HT-29 (cell line): ENCODE results near the gene GFI1. TPM values are rescaled to one million over a fixed set of nuclear protein-coding genes. Genes with fewer than 3 reads are reported as not detected.

ENCODE experiments used
- DNase-seq: peaks from one replicate; pipeline ENCODE4 v3.0.0-alpha.2; 2015; ENCODE audit warnings: low spot score
- total RNA-seq: library from RNA; depleted of rRNA; stranded (reverse); fragments of >200 nt; shearing (Covaris generic); gene quantifications from 2 replicates; pipeline ENCODE4 v1.2.3, GENCODE V29; 2014

The GFI1 gene
- total RNA-seq, 1 experiment from 2014 or later: 0.20 TPM

DNA sequence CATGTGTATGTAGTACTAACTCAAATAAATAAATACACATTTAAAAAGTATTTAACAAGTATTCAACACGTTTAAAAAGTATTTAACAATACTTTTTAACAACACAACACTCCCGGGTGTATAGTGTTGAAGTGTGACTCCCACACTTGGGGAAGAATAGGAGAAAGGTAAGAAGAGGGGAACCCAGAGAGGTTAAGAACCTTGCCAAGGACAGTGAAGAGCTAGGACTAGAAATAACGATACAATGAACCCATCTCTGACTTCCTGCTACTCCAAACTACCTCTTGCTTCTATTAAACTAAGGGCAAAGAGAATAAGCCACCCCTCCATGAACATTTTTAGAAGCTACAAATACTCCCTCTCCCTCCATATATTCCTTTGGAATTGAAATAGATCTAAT is 1.7 kb upstream of the GFI1 start:
- no peak for DNase-seq

DNA sequence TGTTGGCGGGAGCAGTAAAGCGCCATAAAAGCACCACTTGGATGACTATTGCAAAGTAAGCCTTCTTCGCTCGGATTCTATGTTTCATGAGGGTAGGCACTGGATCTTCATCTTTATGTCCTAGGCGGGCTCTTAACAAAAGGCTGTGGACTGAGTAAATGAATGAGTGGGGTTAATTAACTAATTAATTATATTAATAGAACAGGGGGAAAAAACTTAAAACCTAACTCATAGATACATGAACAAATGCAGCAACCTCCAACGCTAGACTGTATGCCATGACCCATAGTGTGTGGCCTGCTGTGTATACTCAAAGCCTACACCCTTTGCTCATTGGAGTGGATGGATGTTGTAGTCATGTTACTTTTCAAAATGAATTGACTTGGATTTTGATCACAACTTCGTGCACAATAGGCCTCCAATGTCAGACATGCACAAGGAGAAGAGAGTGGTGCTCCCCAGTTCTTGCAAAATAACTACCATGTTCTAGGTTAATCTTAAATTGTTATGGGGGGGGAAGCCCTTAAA is 417 bp upstream of the GFI1 start:
- no peak for DNase-seq

DNA sequence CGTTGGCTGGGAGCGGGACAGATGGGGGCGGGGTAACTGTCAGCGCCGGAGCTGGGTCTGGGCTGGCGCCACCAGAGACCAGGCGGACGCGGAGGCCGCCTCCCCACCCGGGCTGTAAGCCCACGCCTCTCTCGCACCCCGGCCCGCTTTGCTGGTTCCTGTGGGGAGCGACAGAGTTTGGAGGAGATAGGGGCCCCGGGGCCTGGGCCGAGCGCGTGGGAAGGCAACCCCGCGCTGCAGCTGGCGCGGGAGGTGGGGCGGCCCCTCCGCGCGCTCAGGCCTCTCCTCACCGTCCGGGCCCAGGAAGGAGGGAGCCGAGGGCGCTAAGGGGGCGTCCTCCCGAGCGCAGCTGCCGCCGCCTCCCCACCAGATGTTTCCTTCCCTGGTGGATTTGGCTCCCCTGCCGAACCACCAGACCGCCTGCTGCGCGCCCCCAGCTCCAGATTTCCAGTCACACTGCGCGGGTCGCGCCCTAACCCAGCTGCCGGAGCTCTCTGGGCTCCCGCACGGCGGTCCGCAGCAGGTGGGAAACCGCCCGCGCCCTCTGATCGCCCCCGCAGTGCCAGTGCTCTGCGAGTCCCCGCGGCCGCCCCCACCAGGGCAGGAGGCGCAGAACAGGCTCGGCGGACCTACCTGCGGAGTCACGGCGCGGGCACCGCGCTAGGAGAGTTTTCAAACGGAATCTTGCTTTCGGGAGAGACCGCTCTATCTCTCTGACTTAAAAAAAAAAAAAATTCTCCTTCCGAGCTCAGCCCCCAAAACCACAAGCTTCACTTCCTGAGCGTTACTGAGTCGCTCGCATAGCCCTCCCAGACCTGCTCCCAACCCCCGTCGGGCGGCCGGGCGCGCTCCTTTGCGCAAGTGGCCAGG is 1.1 kb downstream of the GFI1 start:
- peak; percentile 30 for DNase-seq

DNA sequence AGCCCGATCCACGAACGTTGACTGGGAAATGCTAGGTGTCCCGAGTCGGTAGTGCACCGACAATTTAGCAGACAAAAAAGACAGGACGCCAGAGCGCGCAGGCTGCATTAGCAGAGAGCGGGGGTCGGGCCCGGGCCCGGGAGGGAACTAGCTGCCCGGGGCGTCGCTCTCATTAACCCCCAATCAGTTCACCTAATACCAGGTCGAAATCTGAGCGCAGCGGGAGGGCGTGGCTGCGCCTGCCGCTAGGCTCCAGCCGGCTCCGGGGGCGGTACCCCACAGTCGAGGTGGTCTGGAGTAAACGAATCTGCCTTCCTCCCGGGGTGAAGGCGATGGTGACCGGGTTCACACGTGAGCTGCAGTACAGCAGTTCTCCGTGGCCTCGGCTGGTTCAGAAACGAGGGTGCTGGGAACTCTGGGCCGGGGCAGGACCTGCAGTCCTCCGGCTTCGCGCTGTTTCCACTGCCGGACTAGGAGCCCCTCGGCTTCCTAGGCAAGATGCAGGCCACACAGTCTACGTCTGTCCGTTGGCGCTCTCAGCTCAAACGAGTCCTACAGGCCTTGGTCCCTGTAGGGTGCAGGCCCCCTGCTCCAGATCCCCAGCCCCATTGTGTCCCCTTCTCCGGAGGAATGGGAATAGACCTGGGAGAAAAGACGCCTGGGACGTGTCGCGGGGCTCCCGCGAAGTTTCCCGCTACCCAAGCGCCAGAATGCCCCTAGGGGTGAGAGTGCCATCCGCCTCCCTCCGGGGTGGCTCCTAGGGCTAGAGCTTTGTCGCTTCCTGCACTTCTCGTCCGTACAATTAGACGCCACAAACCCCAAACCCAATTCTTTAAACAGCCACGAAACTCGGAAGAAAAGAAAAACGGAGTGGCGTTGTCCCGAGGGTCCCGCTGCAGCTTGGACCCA is 2.0 kb downstream of the GFI1 start:
- no peak for DNase-seq

DNA sequence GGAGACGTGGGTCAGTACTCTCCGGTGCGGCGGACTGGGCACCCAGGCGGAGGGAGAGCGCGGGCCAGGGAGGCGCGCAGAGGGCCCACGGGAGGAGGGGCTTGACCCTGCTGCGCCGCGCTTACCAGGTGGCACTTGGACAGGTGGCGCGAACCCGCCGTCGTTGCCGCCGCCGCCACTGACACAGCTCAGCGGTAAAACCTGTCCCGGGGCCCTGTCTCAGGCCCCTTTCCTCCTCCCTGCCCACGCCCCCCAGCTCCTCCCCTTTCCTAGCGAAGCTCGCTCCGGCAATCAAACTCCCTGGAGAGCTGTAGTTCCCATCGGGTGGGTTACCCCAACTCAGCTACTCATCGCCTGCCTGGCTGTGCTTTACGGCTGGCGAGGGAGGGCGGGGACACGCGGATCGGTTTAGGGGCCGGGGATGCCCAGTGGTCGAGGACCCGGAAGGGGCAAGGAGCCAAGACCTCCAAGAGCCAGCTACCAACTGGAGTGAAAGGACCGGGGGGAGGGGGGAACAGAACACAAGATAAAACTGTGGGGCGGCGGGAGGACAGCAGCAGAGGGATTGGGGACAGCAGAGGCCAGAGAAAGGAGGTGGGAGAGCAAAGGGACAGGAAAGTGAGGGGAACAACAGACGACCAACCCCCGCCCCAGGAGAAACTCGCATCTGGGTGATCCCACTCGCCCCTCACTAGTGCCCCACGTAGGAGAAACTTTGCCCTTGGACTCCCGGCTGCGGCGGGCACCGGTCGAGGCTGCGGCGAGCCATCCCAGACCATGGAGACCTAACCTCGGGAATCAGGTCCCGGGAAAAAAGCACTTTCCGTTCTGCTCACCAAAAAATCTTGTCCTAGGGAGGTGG is 2.9 kb downstream of the GFI1 start:
- no peak for DNase-seq

DNA sequence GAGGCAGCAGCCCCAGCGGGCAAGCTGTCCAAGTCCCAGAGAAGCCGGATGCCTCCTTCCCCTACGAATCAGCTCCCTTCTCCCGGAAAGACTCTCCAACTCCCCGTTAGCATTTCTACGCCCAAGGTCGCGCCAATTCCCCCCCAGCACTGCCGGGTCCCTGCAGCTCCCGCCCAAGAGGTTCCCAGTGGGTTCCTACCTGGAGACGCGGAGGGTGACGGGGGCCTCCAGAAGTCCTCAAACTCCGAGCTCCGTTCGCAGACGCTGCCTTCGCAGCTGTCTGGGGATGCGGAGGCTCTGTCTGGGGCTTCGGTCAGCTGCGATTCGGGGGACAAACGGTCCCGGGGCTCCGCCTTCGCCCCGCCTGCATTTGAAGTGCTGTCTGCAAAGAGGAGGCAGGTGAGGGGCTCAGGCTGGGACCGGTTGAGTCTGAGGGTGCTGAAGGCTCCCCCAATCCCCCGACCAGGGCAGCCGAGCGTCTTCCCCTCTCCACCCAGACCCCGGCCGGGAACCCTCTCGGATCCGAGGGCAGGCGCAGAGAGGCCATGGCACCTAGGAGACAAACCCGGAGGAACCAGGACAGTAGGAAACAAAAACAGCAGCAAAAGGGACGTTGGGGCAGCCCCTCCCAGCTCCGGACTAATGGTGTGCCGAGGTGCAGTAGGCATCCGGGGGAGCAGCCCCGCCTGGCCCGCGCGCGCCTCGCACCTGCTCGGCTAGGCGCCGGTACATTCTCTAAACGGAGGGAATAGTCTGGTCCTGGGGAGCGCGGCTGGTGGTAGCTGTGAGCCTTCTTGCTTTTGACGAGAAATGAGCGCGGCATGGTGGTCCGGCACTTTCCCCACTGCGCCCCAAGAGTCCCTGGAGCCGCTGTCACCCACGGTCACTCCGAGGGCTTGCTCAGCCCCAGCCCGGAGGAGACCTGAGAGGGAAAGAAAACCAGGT is 3.8 kb downstream of the GFI1 start:
- DNase-seq: no peak

DNA sequence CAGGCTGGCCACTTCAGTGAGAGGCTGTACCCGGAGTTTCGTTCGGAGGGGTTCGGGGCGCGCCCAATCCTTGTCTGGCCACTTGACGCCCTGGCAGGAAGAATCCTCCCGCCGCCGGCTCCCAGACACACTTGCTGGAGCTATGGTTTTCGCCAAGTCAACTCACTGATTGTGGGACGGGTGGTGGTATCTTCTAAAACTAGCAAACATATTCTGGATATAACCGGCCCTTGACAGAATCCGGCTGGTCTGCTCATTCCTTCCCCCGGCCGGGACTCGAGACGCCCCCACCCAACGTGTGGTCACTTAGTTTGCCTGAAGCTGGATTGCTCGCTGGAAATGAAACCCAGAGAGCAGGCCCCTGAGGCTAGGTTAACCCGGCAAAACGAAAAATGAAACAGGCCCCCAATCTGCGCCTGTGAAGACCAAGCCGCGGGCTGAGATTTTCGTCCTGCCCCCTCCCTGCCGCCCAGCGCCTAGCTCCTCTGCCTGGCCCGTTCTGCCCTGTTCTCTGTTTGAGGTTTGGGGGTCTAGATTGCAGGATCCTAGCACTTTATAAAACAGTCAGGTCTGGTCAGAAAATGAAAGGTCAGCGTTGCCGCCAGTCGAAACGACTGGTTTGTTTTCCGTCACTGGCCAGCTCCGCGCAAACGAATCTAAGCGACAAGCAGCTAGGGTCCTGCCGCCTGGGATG is 4.6 kb downstream of the GFI1 start:
- DNase-seq: no peak

DNA sequence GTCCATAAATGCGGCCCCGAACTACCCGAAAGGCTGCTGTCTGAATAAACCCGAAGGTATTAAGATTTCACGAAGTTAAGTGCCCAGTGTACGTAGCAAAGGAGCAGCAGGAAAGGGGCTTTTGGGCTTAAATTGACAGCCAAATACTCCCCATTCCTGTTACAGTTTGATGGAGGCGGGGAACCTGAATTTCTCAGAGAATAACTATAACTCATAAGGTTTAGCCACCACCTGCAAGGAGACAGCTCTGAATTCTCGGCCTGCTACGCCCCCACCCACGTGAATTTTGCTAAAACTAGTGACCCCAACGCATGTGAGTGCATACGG is 5.2 kb downstream of the GFI1 start:
- no peak for DNase-seq

DNA sequence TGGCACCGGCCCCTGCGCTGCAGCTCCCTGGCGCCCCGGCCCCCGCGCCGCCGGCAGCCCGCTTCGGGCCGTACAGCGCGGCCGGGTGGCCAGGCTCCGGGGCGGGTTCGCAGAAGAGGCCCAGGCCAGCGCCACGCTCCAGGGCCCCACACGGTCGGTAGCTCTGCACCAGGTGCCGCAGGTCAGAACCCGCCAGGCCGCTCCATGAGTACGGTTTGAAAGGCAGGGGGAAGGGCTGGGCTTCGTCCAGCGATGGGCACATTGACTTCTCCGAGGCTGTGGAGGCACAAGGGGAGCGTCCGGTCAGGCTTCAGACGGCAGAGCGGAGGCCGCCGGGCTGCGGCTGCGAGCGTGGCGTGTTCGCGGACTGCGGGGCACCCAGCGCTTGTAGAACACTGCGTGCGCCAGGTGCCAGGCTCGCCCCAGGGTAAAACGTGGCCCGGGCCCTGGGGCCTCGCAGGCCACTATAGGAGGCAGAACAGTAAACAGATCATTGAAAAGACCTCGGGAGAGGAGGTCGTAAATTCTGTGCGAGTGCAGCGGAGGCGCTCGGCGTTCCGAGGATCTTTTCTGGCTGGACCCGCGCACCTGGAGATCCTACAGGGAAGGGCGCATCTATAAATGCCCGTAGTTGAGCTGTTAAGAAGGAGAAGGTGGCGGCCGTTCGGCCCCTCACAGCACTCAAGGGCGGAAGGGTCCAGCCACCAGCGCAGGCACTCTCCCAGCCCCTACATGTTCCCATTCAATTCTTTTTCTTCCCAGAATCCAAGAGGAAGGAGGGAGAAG is 5.7 kb downstream of the GFI1 start:
- DNase-seq: no peak

DNA sequence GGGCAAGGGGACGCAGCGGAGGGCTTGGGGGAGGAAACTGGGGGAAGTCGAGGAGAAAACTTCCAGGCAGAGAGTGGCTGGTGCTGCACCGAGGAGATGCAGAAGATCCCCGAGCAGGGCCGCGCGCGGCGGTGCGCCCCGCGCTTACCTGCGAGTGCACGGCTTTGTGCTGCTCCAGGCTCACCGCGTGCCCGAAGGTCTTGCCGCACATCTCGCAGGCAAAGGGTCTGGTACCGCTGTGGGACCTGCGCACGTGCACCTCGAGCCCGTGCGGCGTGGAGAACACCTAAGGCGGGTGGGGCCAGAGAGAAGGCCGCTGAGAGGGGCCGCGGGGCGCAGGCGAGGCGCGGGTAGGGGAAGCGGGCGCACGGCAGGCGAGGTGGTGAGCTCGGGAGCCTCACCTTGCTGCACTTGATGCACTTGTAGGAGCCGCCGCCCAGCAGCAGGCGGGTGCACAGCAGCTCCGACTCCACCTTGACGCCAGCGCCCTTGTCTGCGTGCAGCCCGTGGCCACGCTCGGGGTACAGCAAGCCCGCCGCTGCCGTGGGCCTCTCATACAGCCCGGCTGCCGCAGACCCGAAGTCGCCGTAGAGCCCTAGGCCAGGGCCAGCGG is 6.4 kb downstream of the GFI1 start:
- no peak for DNase-seq

DNA sequence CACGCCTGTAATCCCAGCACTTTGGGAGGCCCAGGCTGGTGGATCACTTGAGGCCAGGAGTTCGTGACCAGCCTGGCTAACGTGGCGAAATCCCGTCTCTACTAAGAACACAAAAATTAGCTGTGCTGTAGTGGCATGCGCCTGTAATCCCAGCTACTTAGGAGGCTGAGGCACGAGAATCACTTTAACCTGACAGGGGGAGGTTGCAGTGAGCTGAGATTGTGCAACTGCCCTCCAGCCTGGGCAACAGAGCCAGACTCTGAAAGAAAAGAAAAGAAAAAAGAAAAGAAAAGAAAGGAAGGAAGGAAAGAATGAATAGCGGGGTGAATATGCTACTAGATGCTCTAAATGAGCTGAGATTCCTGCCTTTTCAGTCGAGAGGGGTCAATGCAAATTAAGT is 7.1 kb downstream of the GFI1 start:
- no peak for DNase-seq

DNA sequence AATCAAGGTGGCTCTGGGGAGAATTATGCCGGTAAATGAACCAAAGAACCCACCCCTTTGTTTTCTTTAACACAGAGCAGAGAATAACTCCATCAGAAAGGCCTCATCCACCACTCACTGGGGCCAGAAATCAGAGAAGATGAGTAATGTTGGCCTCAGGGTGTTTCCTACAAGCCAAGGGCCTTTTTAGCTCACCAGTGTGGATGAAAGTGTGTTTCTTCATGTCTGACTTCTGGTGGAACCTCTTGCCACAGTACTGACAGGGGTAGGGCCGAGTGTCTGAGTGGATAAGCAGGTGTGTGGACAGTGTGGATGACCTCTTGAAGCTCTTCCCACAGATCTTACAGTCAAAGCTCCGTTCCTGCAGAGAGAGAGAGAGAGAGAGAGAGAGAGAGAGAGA is 8.3 kb downstream of the GFI1 start:
- DNase-seq: no peak

DNA sequence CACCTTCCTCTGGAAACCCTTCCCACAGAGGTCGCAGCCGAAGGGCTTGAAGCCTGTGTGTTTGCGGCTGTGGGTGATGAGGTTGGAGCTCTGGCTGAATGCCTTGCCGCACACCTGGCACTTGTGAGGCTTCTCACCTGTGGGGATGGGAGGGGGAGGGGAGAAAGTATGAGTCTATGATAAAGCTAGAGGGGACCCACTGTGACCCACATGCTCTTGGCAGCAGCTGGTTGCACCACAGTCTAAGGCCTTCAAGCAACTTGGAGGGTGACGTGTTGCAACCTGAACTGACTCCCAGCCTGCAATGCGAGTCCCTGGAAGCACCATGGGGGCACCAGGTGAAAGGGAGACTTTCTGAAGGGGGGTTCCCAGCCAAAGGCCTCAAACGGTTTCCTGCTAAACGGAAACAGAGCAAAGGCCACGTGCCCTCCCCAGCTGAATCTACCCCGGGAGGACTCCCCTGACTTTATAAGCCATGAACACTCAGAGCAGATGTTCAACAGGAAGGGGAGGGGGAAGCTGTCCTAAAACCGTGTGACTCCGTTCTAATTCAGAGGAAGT is 10.6 kb downstream of the GFI1 start:
- DNase-seq: no peak

DNA sequence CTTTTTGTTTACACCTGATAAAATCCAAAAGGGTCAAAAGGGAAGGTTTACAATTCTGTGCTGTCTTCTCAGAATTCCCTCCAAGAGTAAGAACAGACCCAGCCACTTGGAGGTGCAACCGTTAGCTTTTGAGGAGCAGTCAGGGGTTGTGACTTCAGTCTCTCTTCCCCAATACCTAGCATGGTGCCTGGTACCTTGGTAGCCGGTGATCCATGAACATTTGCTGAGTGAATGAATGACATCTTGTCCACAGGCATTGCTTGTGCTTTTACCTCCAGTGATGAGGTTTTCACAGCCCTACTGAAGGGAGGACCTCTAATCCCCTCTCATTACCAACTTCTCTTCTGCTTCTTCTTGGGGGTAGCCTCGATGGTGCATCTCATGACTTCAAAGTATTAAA is 11.7 kb downstream of the GFI1 start:
- DNase-seq: no peak

DNA sequence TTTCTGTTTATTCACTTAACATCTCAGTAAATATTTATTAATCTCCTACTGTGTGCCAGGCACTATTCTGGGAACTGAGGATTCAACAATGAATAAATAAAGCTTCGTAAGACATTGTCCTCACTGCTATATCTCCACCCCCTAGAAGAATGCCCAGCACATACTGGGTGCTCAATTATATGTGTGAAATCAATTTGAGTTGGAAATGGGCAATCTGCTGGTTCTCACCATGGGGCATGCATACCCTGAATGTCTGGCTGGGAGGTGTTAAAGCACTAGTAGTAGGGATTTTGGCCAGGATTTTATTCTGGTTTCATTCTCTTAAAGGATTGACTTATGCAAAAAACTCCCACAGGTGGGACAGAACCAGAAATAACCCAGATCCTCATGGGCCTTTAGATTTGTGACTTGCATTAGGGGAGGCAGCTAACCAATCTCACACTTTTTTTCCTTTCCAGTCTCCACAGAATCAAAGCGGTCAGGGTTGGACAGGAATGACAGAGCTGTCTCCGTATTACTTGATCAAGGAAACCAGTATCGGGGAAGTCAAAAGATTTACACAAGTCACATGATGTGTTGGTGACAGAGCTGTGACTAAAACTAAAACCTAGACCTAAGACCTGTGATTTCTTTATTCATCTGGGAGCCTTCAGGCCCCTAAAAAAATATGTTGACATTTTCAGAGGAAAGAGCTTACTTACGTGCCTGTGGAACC is 12.8 kb downstream of the GFI1 start:
- no peak for DNase-seq

DNA sequence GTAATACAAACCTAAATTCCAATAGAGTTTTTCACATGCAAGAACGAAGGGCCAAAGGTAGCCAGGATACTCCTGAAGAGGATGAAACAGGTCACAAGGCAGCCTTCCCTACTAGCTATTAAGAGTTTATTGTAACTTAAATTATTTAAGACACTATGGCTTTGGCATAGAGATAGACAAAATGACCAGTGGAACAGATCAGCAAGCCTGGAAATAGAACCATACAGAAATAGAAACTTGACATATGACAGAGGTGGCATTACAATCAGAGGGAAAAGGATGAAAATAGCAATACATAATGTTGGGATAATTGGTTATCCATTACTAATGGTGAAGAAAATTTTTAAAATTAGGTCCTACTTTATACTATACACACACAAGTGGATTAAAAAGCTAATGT is 16.5 kb downstream of the GFI1 start:
- DNase-seq: no peak

DNA sequence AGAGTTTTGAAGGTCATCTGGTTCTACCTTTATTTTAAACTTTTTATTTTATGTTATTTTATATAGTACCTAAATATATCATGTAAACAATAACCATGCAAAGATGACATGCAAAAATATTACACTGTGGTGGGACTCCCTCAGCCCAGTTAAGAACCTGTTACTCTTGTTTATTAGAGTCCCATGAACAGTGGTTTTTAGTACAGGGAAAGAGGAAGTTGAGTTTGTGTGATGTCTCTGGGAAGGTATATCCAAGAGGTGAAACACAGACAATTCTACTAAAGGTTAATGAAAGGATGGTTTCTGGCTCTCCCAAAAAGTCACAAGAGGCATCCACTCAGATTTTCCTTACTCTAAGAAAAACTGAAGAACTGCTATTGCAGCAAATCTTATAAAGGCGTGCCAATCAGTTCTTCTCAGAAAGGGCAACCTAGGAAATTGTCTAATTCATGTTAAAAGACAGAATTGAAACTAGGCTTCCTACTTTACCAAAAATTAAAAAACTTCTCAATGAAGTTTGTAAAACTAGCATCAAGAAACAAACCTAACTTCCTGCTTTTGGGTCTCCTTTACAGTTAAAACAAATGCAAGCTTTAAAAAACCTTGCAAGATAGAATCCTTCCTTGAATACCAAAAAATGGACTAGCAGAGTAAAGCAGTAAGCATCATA is 19.9 kb downstream of the GFI1 start:
- DNase-seq: no peak
